ENCODE measurements around the gene ITGA11.

GRCh38 chr15:68317281-68318007, 114.5 kb downstream of the ITGA11 start:
- TF ChIP-seq CTCF (IDR thresholded peaks at IDR 0.05 in 8 of 11, conservative IDR thresholded peaks at IDR 0.05 in 3 of 11) (no peak), POLR2AphosphoS5 (IDR thresholded peaks at IDR 0.05) (no peak)

Measured in spleen (tissue), 7 donors.